K562 treated with DMSO at 1 percent for 48 hours (cell line): ENCODE measurements around the gene EVA1C. TPM values are rescaled to one million over a fixed set of nuclear protein-coding genes. Genes with fewer than 3 reads are reported as not detected.

Source experiments
- total RNA-seq: library from RNA; unstranded; fragments of 300-600 nt; gene quantifications from 2 replicates; pipeline ENCODE4 v1.2.3, GENCODE V29; 2022; ENCODE audit warnings: low replicate concordance; ENCODE audit errors: extremely low read depth

Gene EVA1C, protein sequence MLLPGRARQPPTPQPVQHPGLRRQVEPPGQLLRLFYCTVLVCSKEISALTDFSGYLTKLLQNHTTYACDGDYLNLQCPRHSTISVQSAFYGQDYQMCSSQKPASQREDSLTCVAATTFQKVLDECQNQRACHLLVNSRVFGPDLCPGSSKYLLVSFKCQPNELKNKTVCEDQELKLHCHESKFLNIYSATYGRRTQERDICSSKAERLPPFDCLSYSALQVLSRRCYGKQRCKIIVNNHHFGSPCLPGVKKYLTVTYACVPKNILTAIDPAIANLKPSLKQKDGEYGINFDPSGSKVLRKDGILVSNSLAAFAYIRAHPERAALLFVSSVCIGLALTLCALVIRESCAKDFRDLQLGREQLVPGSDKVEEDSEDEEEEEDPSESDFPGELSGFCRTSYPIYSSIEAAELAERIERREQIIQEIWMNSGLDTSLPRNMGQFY
- total RNA-seq: not detected in 2 replicates

DNA sequence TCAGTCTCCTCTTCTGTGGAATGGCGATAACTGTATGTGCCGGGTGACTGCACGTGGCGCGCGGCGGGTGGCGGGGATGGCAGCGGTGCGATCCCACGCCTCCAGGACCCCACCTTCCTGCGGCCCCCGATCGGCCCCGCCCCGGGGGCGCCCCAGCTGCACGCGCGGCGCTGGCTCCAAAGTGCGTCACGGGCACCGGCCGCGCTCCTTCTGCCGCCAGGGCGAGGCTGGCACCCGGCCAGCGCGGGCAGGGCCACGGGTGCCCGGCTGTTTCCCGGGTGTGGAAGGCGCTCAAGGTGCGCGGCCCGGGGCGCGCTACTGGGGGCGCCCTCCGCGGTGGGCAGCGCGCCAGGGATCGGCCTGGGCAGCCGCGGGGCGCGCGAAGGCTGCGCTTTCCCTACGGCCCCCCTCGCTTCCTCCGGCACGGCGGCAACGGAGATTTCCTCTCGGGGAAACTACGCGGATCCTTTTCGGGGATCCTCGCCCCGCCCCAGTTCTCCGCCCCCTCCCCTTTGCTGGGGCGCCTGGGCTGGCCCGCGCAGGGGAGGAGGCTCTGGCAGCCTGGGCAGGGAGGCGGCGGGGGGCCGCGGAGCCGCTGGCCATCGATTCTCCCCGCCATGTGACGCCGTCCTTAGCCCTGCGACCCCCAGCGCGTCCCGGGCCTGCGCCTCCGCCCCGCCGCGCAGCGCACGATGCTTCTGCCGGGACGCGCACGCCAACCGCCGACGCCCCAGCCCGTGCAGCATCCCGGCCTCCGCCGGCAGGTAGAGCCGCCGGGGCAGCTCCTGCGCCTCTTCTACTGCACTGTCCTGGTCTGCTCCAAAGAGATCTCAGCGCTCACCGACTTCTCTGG lies at the start of gene EVA1C:
TSS of gene EVA1C (plus strand) at position 545 of the 853 bp plus-strand sequence. CDS start at position 693, 148 bp downstream.

DNA sequence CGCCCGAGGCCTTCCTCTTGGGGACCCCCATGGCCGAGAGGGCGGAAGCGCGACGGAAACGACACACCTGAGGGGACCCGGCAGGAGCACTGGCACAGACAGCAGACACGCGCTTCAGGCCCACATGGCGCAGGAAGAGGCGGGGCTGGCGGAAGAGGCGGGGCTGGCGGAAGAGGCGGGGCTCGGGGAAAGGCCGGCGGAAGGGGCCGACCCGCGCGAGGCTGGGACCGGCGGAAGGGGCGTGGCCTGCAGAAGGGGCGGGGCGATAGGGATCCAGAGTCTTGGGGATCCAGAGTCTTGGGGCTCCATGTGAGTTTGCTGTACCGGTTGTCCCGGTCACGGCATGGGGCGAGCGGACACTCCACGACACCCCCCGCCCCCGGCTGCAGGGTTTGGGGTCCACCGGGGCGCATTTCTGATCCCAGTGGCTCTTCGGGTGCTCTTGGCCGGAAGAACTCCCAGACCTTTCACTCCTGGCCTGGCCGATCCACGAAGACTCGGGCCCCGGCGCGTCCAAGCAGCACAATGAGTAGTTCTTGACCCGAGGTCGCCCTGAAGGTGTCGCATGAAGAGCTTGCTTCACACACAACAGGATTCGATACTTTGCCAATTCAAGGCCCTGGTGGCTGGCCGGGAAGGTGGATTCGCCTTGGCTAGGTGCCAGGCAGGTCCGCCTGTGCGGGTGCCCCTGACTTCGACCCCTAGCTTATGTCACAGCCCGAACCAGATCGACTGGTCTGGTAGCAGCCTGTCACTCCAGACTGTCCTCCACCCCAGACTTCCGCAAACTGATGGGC lies 19.4 kb upstream of the EVA1C start, which contains the start of gene URB1:
TSS of gene URB1 (minus strand) at position 133 of the 797 bp plus-strand sequence. CDS start at position 31, 102 bp downstream.

Other genes with a start within 250 kb of the EVA1C start
- gene MIS18A, start 133.7 kb upstream of the EVA1C start, total RNA-seq: not detected in 2 replicates
- gene MRAP, start 113.9 kb upstream of the EVA1C start, total RNA-seq: not detected in 2 replicates
- not detected in 2 replicates for gene URB1, start 19.7 kb upstream of the EVA1C start, total RNA-seq
- gene TCP10L, start 172.8 kb downstream of the EVA1C start, total RNA-seq: not detected in 2 replicates
- gene CFAP298, start 199.7 kb downstream of the EVA1C start, total RNA-seq: not detected in 2 replicates